HG03064 (cell line): ENCODE data around the gene EPS8L3.

ENCODE experiments used
- ATAC-seq: cut with Tn5 transposase; IDR thresholded peaks from one replicate; pipeline ENCODE4 v1.9.1; 2021; ENCODE audit warnings: low read depth; ENCODE audit not compliant: unreplicated experiment

Gene EPS8L3

GRCh38 chr1:109794319-109795132, 30.8 kb upstream of the EPS8L3 start:
- ATAC-seq: no peak

- no peak for ATAC-seq
These were observed 30.0 kb upstream of the EPS8L3 start for GRCh38 chr1:109793486-109794318.

DNA sequence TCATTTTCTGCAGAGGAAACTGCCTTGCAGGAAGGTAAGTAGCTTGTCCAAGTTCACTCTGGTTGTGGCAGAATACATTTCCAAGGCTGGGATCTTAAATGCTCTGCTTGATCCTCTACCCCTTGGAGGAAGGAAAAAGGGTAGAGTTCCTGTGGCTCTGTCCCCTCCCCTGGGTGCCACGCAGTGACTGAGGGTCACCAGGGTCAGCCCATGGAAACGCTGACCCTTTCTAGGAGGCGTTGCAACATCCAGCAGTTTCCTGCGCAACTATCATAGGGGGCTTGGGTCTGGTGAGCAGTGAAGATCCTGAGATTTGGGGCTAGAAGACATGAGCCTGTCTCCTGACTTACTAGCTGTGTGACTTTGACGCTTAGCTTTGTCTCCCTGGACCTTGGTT, 29.4 kb upstream of the EPS8L3 start:
- no peak for ATAC-seq

DNA sequence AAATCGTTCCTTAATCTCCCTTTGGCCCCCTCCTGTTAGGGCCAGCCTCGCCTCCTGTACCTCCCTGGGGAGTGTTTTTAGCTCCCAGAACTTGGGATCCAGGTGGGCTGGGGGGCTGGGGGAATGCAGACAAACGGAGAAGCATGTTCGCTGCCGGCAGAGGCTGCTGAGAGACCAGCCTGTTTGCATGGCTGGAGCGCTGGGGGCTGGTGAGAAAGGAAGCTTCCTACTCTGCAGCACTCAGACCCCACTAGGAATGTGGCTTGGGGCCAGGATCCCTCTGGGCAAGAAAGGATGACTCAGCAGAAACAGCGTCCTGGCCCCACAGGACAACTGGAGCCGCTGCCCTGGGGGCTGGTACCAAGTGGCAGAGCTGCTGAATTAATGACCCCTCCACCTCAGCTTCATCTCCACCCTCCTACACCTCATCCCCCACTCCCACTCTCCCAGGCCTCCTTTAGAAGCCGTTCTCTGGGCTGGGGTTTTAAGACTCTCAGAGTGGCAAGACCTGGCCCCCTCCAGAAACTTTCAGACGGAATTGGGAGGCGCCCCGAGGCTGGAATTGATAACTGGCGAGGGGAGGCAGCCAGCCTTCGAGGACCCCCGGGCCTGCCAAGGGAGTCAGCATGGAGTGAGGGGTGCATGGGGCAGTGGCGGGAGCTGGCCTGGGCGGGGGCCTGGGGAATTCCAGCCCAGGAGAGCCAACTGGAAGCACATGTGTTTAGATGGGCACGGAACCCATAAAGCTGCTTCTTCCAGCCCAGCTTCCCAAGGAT, 28.5 kb upstream of the EPS8L3 start:
- no peak for ATAC-seq

GRCh38 chr1:109791495-109792043, 27.8 kb upstream of the EPS8L3 start:
- ATAC-seq: no peak

DNA sequence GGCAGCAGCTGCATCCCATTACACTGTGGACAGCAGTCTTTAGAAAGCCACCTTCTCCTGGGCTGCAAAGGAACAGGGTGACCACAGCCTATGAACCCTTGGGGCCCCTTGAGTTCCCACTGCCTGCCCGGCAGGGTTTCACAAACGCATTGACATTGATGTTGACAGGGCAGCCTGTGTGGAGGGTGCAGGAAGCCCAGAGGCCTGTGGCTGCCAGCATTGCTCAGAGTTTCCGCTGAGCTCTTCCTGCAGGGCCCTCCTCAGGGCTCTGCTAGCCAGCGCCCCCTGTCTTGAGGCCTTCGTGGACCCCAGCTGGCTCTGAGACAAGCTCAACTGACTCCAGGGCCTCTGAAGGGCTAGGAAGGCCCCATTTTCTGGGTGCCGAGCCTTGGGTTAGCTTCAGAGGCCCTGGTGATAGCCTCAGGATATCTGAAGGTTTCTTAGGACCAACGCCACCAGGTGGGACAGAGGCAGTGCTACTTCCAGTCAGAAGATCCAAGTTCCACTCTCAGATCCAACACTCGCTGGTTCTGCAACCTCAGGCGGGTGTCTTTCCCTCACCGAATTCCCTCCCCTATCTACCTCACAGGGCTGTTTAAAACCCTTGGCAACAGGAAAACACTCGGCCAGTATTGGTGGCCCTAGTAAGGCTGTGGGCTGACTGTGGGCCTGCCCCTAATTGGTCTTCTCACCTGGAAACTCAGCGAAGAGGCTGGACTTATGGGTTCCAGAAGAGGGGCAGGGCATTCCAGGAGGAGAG, 27.2 kb upstream of the EPS8L3 start:
- peak; percentile 66 for ATAC-seq

DNA sequence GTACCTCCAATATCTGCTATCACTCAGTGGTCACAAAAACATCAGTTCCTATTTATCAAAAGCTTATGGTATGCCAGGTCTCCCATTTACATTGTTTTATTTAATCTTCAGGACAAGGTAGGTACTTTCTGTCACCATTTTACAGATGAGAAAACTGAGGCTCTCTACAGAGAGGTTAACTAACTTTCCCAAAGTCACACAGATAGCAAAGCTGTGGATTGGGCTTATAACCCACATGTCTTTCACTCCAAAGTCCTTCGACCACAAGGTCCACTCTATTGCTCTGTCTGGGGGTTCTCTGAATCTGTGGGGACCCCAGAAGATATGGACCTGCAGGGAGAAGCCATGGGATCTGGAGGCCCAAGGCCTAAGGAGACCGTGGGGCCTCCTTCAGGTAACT, 26.6 kb upstream of the EPS8L3 start:
- ATAC-seq: no peak

- ATAC-seq: no peak
These were observed 25.9 kb upstream of the EPS8L3 start for GRCh38 chr1:109789551-109790180.

- no peak for ATAC-seq
These were observed 25.2 kb upstream of the EPS8L3 start for GRCh38 chr1:109788695-109789521.

GRCh38 chr1:109787845-109788601, 24.3 kb upstream of the EPS8L3 start:
- no peak for ATAC-seq

GRCh38 chr1:109787211-109787844, 23.6 kb upstream of the EPS8L3 start:
- ATAC-seq: no peak

GRCh38 chr1:109786531-109787021, 22.9 kb upstream of the EPS8L3 start:
- ATAC-seq: no peak

DNA sequence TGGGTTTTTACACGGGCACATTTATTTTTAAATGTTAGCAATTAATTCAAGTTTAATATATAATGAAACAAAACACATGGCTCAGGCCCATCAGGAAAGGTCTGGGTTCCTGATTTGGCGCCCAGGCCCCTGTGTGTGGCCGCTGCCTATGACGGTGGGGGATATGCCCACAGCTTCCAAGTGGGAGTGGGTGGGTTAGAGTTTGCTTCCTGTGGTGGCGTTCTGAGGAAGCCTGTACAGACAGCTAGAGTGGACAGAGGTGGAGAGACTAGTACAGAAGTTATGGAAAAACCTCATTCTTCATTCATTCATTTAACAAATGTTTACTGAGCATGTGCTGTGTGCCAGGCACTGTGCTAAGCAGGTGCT, 22.4 kb upstream of the EPS8L3 start:
- no peak for ATAC-seq

DNA sequence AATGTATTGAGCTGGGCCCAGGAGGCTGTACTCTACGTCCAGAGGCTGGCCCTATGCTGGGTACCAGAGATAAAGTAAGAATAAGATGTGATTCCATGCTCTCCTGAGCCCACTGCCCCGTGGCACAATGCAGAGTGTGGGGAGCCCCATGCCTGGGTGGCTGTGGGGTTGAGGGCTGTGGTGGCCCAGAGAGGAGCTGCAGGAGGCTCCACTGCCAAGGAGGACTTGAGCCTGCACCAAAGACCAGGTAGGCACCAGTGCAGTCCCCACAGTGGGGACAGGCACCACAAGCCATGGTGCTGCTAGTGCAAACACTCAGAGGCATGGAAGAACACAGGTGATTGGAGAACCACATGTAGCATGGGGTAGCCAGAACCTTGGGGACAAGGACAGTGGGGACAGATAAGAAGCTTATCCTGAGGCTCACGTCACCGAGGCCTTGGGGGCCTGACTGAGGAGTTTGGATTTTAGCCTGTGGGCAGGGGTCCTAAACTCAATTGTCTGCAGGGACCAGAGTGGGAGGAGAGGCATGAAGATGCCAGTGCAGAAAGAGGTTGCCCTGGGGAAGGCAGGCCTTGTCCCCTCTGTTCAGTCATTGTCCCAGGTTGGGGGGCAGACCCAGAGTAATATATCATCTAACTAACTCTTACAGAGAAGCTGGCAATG, 21.9 kb upstream of the EPS8L3 start:
- ATAC-seq: no peak

GRCh38 chr1:109784551-109785252, 21.0 kb upstream of the EPS8L3 start:
- no peak for ATAC-seq

DNA sequence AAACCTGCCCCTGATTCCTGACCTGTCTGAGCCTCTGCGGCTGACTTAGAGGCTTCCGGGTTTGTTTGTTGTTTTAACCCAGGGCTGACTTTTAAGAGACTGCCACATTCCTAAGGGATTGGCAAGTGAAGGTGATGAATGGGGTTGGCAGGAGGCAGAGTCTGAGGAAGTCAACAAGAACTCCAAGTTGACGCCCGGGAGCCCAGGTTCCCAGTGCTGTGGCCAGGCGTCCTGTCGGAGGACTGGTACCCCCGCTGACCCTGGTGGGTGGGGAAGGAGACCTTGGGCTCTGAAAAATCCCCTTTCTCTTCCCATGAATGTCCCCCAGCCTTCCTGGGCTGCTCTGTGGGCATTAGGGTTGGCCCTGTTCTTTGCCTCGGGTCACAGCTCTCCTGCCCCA, 19.7 kb upstream of the EPS8L3 start:
- ATAC-seq: no peak
